Transverse colon (tissue), 3 donors: Measurements from ENCODE around the gene SF3A2.

Source experiments
- CTCF ChIP-seq, 5 experiments: fragments of 200-600 bp in 3 of 5; fragments of 450-650 bp in 2 of 5; sonication (generic) in 3 of 5; IDR thresholded peaks; 1 replicate in 2 of 5; 2 replicates in 3 of 5; pipeline ENCODE4 v1.5.1; 2016 to 2017; ENCODE audit warnings: antibody characterized with exemption in 5 of 5, inconsistent platforms in 3 of 5, mild to moderate bottlenecking in 2 of 5, moderate library complexity in 1 of 5
- EP300 ChIP-seq: sonication (generic); formaldehyde crosslinking; IDR thresholded peaks from one replicate; pipeline ENCODE4 v1.6.1; 2017; ENCODE audit warnings: antibody characterized with exemption, low read depth
- POLR2A ChIP-seq: fragments of 450-650 bp; IDR thresholded peaks from one replicate; pipeline ENCODE4 v1.6.1; 2016; ENCODE audit warnings: antibody characterized with exemption, mild to moderate bottlenecking, moderate library complexity

- TF ChIP-seq EP300: no peak
- TF ChIP-seq CTCF (IDR thresholded peaks at IDR 0.05): no peak
- TF ChIP-seq POLR2A: no peak
These were observed 11.7 kb downstream of the SF3A2 start for GRCh38 chr19:2248136-2249009.
